WERI-Rb-1 (cell line): Measurements from ENCODE around the gene RERE.

Experiments used
- DNase-seq: peaks from one replicate; pipeline ENCODE4 v3.0.0-alpha.2; 2020
- H3K27ac ChIP-seq: fragments of 250-450 bp; sonication (Bioruptor Pico); 2 replicates; pipeline ENCODE4 v1.5.1; 2020; ENCODE audit warnings: mild to moderate bottlenecking, moderate library complexity
- H3K27me3 ChIP-seq: fragments of 250-450 bp; sonication (Bioruptor Pico); 2 replicates; pipeline ENCODE4 v1.5.1; 2021; ENCODE audit warnings: mild to moderate bottlenecking, low read depth, moderate library complexity; ENCODE audit not compliant: insufficient read depth, severe bottlenecking
- H3K36me3 ChIP-seq: fragments of 250-450 bp; sonication (Bioruptor Pico); 2 replicates; pipeline ENCODE4 v1.5.1; 2020; ENCODE audit warnings: mild to moderate bottlenecking, moderate library complexity
- H3K4me3 ChIP-seq: 2 replicates; pipeline ENCODE4 v1.5.1; 2011; ENCODE audit warnings: low read depth, mild to moderate bottlenecking, control low read depth, low read length
- H3K9me3 ChIP-seq: fragments of 250-450 bp; sonication (Bioruptor Pico); 2 replicates; pipeline ENCODE4 v1.5.1; 2021; ENCODE audit warnings: mild to moderate bottlenecking, moderate library complexity; ENCODE audit not compliant: severe bottlenecking
- CTCF ChIP-seq: IDR thresholded peaks from 2 replicates; pipeline ENCODE4 v1.5.1; 2011; ENCODE audit warnings: low read depth, mild to moderate bottlenecking, control low read depth, inconsistent platforms, low read length

Gene RERE

GRCh38 chr1:8807004-8807403, 10.4 kb downstream of the RERE start:
- H3K4me3 ChIP-seq, result no peak overlapping the region
- H3K27me3 ChIP-seq, result no peaks in the 10 kb centered on the region
- no peak for TF ChIP-seq CTCF
- no peaks in the 10 kb centered on the region for H3K9me3 ChIP-seq
- no peak overlapping the region for H3K27ac ChIP-seq
- no peaks in the 10 kb centered on the region; the same call in 1 of the 2 replicates for H3K36me3 ChIP-seq
- DNase-seq, result no peak

DNA sequence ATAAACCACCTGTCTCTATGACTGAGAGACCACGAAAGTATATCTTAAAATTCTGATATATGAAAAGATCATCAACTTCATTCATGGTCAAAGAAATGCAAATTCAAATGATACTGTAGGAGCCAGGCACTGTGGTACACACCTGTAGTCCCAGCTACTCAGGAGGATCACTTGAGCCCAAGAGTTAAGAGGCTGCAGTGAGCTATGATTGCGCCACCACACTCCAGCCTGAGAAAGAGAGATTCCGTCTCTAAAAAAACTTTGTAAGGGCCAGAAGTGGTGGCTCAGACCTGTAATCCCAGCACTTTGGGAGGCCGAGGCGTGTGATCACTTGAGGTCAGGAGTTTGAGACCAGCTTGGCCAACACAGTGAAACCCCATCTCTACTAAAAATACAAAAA, 17.0 kb downstream of the RERE start:
- peaks cover 2% of the 10 kb centered on the region; the same call in 1 of the 2 replicates for H3K36me3 ChIP-seq
- no peak for TF ChIP-seq CTCF
- H3K4me3 ChIP-seq, result no peak overlapping the region
- DNase-seq, result no peak
- H3K27me3 ChIP-seq, result no peaks in the 10 kb centered on the region
- no peaks in the 10 kb centered on the region for H3K9me3 ChIP-seq
- H3K27ac ChIP-seq, result no peak overlapping the region

- no peak for DNase-seq
- Histone ChIP-seq H3K9me3 (no peaks in the 10 kb centered on the region), H3K27ac (no peak overlapping the region), H3K36me3 (peaks cover 2% of the 10 kb centered on the region; the same call in 1 of the 2 replicates), H3K4me3 (no peak overlapping the region), H3K27me3 (no peaks in the 10 kb centered on the region)
- TF ChIP-seq CTCF, result no peak
These were observed 20.2 kb downstream of the RERE start for GRCh38 chr1:8797216-8797615.

DNA sequence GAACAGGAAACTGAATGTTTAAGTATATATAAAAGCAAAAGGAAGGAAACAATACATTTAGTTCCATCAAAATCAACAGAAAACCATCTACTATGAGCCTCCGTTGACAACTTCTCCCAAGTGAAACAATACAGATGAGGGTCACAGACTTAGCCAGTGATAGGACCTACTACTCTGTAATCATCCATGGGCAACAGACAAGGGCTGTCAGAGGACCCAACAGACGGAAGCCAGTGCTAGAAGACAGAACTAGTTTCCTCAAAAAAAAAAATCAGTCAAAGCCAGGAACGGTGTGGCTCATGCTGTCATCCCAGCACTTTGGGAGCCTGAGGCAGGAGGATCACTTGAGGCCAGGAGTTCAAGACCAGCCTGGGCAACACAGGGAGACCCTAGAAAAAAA, 20.6 kb downstream of the RERE start:
- TF ChIP-seq CTCF, result no peak
- Histone ChIP-seq H3K27ac (no peak overlapping the region), H3K9me3 (no peaks in the 10 kb centered on the region), H3K27me3 (no peaks in the 10 kb centered on the region), H3K36me3 (peaks cover 2% of the 10 kb centered on the region; the same call in 1 of the 2 replicates), H3K4me3 (no peak overlapping the region)
- DNase-seq, result no peak

DNA sequence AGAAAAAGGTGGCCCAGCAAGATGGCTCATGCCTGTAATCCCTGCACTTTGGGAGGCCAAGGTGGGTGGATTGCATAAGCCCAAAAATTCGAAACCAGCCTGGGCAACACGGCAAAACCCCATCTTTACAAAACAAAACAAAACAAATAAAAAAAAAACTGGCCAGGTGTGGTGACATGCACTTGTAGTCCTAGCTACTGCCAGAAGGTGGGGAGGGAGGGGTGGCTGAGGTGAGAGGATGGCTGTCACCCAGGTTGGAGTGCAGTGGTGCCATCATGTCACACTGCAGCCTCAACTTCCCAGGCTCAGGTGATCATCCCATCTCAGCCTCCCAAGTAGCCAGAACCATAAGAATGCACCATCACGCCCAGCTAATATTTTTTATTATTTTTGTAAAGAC, 22.8 kb downstream of the RERE start:
- Histone ChIP-seq H3K9me3 (no peaks in the 10 kb centered on the region), H3K27ac (no peak overlapping the region), H3K27me3 (no peaks in the 10 kb centered on the region), H3K4me3 (no peak overlapping the region), H3K36me3 (no peaks in the 10 kb centered on the region; the same call in 1 of the 2 replicates)
- DNase-seq, result no peak
- no peak for TF ChIP-seq CTCF

GRCh38 chr1:8791819-8792218, 25.6 kb downstream of the RERE start:
- no peak for TF ChIP-seq CTCF
- Histone ChIP-seq H3K4me3 (no peak overlapping the region), H3K27me3 (no peaks in the 10 kb centered on the region), H3K36me3 (peaks cover 3% of the 10 kb centered on the region), H3K27ac (no peak overlapping the region), H3K9me3 (no peaks in the 10 kb centered on the region)
- no peak for DNase-seq
